IPS DF 6.9 (cell line): ENCODE measurements around the gene MAP7D2.

ENCODE experiments used
- DNase-seq: peaks from one replicate; pipeline ENCODE4 v3.0.0-alpha.2; 2013; ENCODE audit warnings: low read depth, low spot score
- H3K27ac ChIP-seq: one replicate; pipeline ENCODE4 v1.5.1; 2013; ENCODE audit warnings: low read length, control low read depth
- H3K27me3 ChIP-seq: 2 replicates; pipeline ENCODE4 v1.6.1; 2013; ENCODE audit warnings: mild to moderate bottlenecking, low read length; ENCODE audit not compliant: control insufficient read depth, insufficient read depth
- H3K36me3 ChIP-seq: 2 replicates; pipeline ENCODE4 v1.6.1; 2013; ENCODE audit warnings: low read length; ENCODE audit not compliant: control insufficient read depth, insufficient read depth
- H3K4me1 ChIP-seq: 2 replicates; pipeline ENCODE4 v1.6.1; 2013; ENCODE audit warnings: low read length; ENCODE audit not compliant: control insufficient read depth, insufficient read depth
- H3K4me3 ChIP-seq: 2 replicates; pipeline ENCODE4 v1.5.1; 2013; ENCODE audit warnings: mild to moderate bottlenecking, low read length
- H3K9me3 ChIP-seq: 2 replicates; pipeline ENCODE4 v1.6.1; 2013; ENCODE audit warnings: low read length, inconsistent platforms; ENCODE audit not compliant: control insufficient read depth, insufficient read depth
- WGBS: extraction: QIAGEN DNeasy Blood & Tissue Kit; methylation state at CpG from one replicate; pipeline ENCODE4 v1.1.7; 2013; ENCODE audit warnings: mixed read lengths, missing lambda C conversion rate; ENCODE audit not compliant: insufficient read length, insufficient coverage; 5-methylcytosine and 5-hydroxymethylcytosine counted together

Gene MAP7D2

DNA sequence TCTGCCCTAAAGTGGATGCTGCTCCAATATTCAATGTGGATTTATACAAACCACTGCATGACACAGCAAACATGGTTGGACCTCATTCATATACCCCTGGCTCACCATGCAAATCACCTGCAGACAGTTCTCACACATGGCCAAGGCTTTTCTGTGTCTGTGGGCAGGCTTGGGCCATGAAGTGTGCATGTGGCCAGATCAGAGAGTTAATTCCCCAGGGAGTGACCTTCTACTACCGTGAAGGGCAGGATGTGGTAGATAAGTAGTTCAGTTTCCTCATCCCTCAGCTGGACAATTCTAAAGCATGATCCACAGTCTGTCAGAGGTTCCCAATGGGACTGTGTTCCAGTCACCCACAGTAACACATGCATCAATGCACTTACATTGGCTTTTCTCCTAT, 101.3 kb downstream of the MAP7D2 start:
- Histone ChIP-seq H3K27ac (no peak overlapping the region), H3K27me3 (no peaks in the 10 kb centered on the region), H3K36me3 (no peaks in the 10 kb centered on the region), H3K4me3 (no peak overlapping the region), H3K4me1 (no peaks in the 10 kb centered on the region), H3K9me3 (no peaks in the 10 kb centered on the region)
- no peak for DNase-seq
- no CpG with 5 or more reads among the region's 1 CpG for WGBS

DNA sequence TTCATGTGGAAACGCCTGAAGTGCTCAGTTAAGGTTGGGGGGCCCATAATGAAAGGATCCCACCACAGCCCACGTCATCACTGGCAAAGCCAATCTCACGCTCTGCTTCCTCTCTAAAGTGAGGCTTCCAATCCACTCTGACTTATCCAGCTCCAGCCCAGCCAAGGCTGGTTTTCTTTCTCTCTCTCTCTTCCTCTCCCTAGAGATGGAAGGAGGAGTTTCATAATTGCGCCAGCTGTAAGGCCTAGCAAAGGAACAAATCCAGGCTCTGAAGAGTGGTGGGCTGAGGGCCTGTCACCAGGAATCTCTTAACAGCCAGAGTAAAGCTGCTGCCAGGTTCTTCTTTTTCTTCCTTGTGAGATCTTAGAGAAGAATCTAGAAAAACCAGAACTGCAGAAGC, 105.1 kb downstream of the MAP7D2 start:
- H3K4me3 ChIP-seq, result no peak overlapping the region
- no peak for DNase-seq
- no peak overlapping the region for H3K27ac ChIP-seq
- H3K4me1 ChIP-seq, result no peaks in the 10 kb centered on the region
- H3K27me3 ChIP-seq, result no peaks in the 10 kb centered on the region
- no peaks in the 10 kb centered on the region for H3K9me3 ChIP-seq
- H3K36me3 ChIP-seq, result no peaks in the 10 kb centered on the region
- no CpG with 5 or more reads among the region's 4 CpGs for WGBS

DNA sequence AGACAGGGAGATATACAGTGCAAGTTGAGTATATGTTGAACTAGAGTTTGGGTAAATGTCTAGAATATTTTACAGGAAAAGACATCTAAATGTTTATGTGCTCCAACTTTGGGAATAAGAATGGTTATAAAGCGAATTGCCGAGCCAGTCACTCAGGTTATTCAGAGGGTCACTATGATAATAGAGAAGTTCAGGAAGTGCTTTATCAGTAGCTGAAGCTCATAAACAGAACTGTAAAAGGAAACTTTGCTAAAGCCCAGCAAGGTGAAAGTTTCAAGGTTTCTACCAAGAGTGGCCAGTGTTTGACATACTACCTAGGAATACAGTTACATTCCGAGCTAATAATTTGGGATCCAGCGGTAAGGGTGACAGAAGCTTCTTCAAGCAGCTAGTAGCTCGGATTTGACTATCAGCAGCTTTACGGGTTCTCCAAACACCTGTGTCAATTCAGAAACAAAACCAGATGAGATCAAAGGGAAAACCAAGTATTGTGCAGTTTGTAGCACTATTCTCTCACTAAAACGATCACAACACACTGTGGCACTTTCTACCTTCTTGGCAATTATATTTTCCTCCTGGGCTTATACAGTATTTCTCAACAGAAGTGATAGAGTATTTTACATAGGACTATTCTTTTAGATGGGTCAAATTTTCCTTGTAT, 108.6 kb downstream of the MAP7D2 start:
- Histone ChIP-seq H3K9me3 (no peaks in the 10 kb centered on the region), H3K27ac (no peak overlapping the region), H3K4me3 (no peak overlapping the region), H3K36me3 (no peaks in the 10 kb centered on the region), H3K27me3 (no peaks in the 10 kb centered on the region), H3K4me1 (no peaks in the 10 kb centered on the region)
- WGBS, result no CpG with 5 or more reads among the region's 7 CpGs
- no peak for DNase-seq

DNA sequence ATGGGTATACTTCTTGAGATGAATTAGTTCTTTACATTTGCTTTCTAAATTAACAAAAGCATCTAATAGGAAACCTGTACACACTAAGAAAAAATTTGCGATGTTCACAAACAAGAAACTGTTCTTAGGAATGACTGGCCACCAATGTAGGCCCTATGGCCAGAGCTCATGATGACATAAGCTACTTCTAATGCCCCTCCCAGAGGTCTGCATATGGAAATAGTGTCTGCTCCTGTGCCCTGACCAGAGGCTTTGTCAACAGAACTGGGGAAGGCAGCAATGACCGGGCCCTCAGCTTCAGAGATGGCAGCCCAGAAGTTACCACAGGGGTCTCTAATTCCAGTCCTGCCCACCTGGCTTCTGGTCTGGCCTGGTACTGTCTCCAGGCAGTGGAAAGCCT, 110.8 kb downstream of the MAP7D2 start:
- Histone ChIP-seq H3K36me3 (no peaks in the 10 kb centered on the region), H3K27ac (no peak overlapping the region), H3K27me3 (no peaks in the 10 kb centered on the region), H3K4me1 (no peaks in the 10 kb centered on the region), H3K9me3 (no peaks in the 10 kb centered on the region), H3K4me3 (no peak overlapping the region)
- no CpG with 5 or more reads among the region's 2 CpGs for WGBS
- no peak for DNase-seq

DNA sequence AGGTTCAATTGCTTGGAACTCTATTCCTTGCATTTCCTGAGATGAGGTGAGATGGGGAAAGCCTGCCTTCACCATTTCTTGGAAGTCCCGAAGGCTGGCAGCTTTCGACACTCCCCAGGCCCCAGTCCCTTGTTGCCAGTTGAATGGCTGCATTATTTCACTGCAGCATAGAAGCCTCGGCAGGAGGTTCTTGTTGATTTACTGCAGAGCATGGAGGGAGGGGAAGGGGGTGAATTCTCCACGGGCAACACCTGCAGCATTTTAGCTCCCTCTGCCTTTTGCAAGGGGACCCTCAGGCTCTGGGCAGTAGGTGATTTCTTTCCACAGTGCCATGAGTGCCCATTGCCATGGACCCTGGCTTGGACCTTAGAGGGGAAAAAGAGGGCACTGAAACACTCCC, 115.1 kb downstream of the MAP7D2 start:
- H3K4me3 ChIP-seq, result no peak overlapping the region
- no peaks in the 10 kb centered on the region for H3K9me3 ChIP-seq
- no CpG with 5 or more reads among the region's 4 CpGs for WGBS
- no peaks in the 10 kb centered on the region for H3K4me1 ChIP-seq
- H3K27ac ChIP-seq, result no peak overlapping the region
- H3K36me3 ChIP-seq, result no peaks in the 10 kb centered on the region
- DNase-seq, result no peak
- no peaks in the 10 kb centered on the region for H3K27me3 ChIP-seq

DNA sequence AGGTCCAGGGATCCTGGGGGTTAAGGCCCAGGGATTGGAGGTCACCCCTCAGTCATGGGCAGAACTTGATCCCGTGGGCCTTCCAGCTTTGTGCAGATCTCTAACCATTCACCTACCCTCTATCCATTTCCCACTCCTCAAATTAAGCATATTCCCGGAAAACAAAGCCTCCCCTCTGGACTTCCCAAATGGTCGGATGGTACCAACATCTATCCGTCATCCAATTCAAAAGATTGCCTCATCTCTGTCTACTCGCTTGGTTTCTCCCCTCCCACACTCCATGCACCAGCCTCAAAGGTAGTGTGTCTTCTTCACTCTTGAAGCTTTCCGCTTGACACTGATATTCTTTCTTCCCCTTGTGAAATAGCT, 125.4 kb downstream of the MAP7D2 start:
- no peaks in the 10 kb centered on the region for H3K27me3 ChIP-seq
- no peaks in the 10 kb centered on the region for H3K9me3 ChIP-seq
- no peak overlapping the region; the same call in 1 of the 2 replicates for H3K4me3 ChIP-seq
- H3K4me1 ChIP-seq, result peaks cover 2% of the 10 kb centered on the region; the same call in 1 of the 2 replicates
- H3K36me3 ChIP-seq, result no peaks in the 10 kb centered on the region
- DNase-seq, result no peak
- no peak overlapping the region for H3K27ac ChIP-seq
- WGBS, result no CpG with 5 or more reads among the region's 6 CpGs

DNA sequence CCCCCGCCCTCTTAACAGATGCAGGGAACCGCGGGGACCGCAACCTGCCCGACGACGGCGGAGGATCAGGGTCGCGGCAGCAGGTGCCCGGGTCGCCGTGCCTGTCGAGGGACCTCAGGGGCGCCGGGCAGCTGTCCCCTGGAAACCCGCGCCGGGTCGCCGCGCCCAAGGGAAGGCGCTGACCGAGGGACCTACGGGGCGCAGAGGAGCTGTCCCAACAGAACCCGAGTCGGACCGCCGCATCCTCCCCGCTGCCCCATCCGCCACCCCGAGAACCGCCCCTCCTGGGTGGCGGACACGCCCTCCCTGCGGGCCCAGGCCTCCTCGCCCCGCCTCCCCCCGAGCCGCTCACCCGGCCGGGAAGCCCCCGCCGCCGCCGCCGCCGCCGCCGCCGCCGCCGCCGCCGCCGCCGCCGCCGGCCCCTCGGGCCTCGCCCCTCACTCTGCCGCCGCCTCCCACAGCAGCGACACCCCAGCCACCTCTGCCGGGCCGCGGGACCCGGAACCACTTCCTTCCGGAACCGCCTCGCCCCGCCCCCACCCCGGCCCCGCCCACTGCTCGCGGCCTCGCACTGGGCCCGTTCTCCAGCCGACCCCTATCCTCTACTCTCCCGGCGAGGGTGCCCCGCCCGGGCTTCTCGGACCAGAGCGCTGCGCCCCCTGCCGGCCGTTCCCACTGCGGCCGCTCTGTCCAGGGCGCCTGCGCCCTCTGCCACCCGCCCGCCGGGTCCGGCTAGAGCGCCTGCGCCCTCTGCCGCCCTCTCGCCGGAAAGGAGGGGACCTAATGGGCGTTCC, 126.0 kb downstream of the MAP7D2 start, which contains the start of gene BCLAF3:
BCLAF3 (minus strand) TSS at position 506 of the 794 bp plus-strand sequence. CDS start 20,797 bp downstream, outside the sequence.
- WGBS, result no CpG with 5 or more reads among the region's 103 CpGs
- H3K36me3 ChIP-seq, result no peaks in the 10 kb centered on the region
- H3K4me3 ChIP-seq, result peak within 1 kb of the TSS; percentile 97; the same call in 1 of the 2 replicates
- H3K27me3 ChIP-seq, result no peaks in the 10 kb centered on the region
- H3K27ac ChIP-seq, result no peak within 1 kb of the TSS
- peaks cover 2% of the 10 kb centered on the region; the same call in 1 of the 2 replicates for H3K4me1 ChIP-seq
- DNase-seq, result peak; percentile 48
- H3K9me3 ChIP-seq, result no peaks in the 10 kb centered on the region

DNA sequence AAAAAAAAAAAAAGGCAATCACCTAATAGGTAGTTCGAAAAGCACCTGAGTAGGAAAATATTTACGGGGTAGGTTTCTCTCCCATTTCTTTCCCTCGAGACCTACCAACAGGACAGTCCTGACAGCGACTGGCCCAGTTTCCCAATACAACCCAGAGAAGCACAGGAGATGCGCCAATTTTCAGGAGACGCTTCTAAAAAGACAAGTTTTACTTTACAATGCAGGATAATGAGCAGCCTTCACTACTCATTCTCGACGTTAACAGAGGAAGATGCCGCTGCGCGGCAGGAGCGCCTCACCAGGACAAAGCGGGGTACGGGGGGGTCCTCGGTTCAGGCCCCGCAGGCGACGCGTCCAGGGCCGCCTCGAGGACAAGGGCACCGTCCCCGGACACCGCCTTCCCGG, 126.6 kb downstream of the MAP7D2 start:
- H3K27ac ChIP-seq, result no peak overlapping the region
- no CpG with 5 or more reads among the region's 25 CpGs for WGBS
- no peak for DNase-seq

DNA sequence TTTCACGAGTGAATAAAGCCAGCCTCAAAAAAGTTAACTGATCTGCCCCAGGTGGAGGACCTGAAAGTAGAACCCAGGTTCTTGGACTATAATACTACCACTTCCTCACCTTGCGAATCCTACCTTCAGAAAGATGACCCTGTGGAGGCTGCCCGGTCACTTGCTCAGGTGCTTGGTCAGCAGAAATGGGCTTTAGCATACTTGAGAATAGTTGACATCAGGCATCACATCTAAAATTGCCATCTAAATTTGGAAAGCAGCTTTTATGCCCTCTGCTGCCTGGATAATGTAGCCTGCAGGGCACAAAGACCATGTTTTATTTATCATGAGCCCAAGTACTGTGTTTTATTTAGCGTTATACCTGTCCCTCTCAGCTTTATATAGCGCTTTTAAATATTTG, 128.9 kb downstream of the MAP7D2 start:
- Histone ChIP-seq H3K9me3 (no peaks in the 10 kb centered on the region), H3K4me1 (peaks cover 2% of the 10 kb centered on the region; the same call in 1 of the 2 replicates), H3K4me3 (no peak overlapping the region), H3K27ac (no peak overlapping the region), H3K36me3 (no peaks in the 10 kb centered on the region), H3K27me3 (no peaks in the 10 kb centered on the region)
- DNase-seq, result no peak
- WGBS, result no CpG with 5 or more reads among the region's 5 CpGs

More for the DNA sequence above, 126.6 kb downstream of the MAP7D2 start:
- Histone ChIP-seq H3K4me1 (peaks cover 2% of the 10 kb centered on the region; the same call in 1 of the 2 replicates), H3K9me3 (no peaks in the 10 kb centered on the region), H3K36me3 (no peaks in the 10 kb centered on the region), H3K4me3 (peak overlapping the region; percentile 97; the same call in 1 of the 2 replicates), H3K27me3 (no peaks in the 10 kb centered on the region)

DNA sequence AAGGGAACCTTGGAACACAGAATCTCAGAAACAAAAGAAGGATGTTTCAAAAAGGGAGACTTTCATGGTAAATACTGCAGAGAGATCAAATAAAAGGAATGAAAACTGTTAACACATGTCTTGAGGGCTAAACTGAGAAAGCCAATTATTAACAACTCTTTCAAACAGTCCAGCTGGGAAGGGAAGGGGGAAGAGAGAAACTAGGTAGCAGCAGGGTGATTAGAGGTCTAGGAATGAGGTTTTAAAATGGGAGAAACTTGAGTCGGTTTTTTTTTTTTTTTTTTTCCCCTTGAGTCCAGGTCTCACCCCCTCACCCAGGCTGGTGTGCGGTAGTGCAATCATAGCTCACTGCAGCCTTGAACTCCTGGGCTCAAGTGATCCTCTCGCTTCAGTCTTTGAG, 130.2 kb downstream of the MAP7D2 start:
- Histone ChIP-seq H3K4me3 (no peak overlapping the region), H3K27me3 (no peaks in the 10 kb centered on the region), H3K36me3 (no peaks in the 10 kb centered on the region), H3K4me1 (peaks cover 1% of the 10 kb centered on the region; the same call in 1 of the 2 replicates), H3K9me3 (no peaks in the 10 kb centered on the region), H3K27ac (no peak overlapping the region)
- DNase-seq, result no peak
- no CpG with 5 or more reads among the region's 3 CpGs for WGBS
